NCI-H82 (cell line): ENCODE results near the gene INF2.

Experiments
- DNase-seq: peaks from one replicate; lab custom pipeline; 2025; lab: John Stamatoyannopoulos, UW

The INF2 gene

DNA sequence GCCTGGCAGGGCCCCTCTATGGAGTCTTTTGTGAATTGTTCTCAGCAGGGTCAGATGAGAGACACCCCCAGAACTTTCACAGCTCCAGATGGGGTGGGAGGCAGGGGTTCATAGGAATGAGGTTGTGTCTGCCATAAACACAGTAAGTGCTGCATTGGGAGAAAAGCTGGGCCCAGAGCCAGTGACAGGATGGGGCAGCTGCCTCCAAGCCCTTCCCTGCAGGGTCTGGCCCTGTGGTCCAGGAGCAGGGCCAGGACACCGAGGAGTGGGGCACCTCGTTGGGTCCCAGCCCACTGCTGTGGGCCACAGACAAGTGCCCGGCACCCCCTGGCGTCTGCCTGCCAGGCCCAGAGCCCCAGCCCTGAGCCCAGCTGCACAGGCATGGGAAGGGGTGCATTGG lies 13.3 kb downstream of the INF2 start:
- DNase-seq, result no peak

DNA sequence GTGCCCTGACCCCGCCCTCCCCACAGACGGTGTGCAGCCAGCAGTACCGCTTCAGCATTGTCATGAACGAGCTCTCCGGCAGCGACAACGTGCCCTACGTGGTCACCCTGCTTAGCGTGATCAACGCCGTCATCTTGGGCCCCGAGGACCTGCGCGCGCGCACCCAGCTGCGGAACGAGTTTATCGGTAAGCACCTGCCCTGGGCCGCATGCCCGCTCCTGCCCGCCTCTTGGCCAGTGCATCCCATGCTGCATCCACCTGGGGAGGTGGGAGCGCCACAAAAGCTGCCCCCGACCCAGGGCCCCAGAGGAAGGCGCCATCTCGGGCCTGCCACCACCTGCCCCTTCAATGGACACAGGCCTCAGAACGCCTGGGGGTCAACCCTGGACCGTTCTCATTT lies 13.9 kb downstream of the INF2 start:
- no peak for DNase-seq

DNA sequence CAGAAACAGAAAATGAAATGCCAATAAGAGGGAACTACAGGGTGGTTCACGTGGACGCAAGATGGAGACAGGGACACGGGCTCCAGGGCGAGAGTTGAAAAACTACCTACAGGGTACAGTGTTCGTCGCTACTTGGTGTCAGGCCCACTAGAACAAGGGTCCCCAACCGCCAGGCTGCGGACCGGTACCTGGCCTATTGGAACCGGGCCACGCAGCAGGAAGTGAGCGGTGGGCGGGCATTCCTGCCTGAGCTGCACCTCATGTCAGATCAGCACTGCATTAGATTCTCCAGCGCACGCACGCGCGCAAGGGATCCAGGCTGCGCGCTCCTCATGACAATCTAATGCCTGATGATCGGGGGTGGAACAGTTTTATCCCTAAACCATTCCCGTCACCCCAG lies 14.8 kb downstream of the INF2 start:
- no peak for DNase-seq

DNA sequence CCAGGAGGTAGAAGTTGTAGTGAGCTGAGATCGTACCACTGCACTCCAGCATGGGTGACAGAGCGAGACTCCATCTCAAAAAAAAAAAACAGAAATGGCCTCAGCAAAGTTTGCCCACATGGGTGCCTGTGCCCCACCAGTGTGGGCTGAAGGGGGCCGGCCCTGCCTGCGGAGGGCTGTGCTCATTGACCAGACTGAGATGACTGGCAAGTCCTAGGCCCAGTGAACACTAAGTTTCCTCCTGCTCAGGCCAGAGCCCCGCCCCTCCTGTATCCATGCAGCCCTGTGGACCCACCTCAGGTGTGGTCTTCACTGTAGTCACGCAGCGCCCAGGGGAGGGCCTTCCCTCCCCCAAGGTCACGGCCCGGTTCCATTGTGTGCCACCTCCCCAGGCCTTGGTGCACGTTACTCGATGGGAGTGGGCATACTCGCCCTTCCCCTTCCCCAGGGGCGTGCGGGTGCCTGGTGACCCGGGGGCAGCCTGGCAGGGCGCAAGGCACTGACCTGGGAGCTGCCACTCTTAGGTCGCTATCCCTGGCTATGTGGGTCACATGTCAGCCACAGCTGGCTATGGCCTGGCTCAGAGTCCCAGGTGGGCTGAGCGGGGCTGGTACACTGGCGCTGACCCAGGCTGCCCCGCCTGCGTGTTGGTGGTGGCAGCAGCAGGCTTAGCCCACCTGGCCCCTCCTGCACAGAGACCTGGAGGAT lies 16.1 kb downstream of the INF2 start:
- DNase-seq, result no peak

DNA sequence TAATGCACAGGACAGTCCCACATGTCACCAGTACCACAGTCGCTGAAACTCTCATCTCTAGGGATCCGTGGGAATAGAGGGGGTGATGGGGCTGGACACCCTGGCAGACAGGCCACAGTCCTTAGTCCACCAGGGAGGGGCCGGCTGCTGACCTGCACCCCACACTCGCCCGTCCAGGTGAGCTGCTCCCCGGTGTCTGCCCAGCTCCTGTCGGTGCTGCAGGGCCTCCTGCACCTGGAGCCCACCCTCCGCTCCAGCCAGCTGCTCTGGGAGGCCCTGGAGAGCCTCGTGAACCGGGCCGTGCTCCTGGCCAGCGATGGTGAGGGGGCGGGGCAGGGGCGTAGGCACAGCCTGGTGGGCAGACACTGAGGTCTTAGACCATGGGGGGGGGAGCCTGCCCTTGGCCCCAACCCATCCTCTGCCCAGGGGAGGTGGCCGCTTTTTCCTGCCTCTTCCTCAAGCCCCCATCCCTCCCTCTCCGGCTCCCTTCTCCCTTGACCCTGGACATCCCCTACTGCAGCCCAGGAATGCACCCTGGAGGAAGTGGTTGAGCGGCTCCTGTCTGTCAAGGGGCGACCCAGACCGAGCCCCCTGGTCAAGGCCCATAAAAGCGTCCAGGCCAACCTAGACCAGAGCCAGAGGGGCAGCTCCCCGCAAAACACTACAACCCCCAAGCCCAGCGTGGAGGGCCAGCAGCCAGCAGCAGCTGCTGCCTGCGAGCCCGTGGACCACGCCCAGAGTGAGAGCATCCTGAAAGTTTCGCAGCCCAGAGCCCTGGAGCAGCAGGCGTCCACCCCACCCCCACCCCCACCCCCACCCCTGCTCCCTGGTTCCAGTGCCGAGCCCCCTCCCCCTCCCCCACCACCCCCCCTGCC lies 17.6 kb downstream of the INF2 start:
- DNase-seq, result no peak

DNA sequence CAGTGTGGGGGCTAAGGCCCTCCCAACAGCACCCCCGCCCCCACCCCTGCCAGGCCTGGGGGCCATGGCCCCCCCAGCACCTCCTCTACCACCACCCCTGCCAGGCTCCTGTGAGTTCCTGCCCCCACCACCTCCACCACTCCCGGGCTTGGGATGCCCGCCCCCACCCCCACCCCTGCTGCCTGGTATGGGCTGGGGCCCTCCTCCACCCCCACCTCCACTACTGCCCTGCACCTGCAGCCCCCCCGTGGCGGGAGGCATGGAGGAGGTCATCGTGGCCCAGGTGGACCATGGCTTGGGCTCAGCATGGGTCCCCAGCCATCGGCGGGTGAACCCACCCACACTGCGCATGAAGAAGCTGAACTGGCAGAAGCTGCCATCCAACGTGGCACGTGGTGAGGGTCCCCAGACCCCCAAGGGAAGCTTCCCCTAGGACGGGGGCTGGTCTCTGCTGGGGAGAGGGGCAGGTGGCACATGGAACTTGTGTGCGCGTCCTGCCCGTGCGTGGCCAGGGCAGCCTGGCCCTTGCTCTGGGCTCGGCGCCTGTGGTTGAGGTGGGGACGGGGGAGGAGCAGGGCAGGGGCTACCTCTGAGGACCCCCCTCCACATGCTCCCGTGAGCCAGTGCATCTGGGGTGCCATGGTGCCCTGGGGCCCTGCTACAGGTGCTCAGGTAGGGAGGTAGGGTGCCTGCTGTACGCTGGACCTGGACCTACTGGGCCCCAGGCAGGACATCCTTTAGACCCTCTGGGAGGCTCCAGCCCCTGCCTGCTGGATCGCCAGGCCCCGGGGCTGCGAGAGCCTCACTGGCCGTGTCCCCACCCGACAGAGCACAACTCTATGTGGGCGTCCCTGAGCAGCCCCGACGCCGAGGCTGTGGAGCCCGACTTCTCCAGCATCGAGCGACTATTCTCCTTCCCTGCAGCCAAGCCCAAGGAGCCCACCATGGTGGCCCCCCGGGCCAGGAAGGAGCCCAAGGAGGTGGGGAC lies 18.5 kb downstream of the INF2 start:
- no peak for DNase-seq

DNA sequence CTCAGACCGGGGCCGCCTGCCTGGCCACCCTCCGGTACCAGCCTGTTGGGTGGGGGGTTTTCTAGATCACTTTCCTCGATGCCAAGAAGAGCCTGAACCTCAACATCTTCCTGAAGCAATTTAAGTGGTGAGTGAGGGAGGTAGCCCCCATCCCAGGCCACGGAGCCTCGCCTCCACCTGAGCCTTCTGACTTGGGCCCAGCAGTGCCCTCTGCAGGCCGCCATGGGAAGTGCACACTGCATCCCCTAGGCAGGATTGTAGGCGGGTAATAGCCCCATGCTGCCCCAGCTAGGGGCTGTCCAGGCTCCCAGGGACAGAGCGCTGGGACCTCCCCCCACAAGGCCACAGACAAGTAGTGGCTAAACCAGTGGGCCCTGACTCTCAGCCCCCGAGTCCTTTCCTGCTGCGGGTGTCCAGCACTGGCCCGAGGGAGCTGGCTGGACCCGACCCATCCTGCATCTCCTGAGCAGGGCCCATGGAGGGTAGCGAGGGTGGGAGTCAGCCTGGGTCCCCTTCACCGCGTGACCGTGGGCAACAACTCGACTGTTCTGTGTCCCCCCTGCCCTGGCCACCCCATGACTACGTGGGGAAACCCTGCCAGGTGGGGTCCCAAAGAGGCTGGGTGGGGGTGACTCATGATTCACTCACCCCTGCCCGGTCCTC lies 19.3 kb downstream of the INF2 start:
- peak; percentile 76 for DNase-seq

DNA sequence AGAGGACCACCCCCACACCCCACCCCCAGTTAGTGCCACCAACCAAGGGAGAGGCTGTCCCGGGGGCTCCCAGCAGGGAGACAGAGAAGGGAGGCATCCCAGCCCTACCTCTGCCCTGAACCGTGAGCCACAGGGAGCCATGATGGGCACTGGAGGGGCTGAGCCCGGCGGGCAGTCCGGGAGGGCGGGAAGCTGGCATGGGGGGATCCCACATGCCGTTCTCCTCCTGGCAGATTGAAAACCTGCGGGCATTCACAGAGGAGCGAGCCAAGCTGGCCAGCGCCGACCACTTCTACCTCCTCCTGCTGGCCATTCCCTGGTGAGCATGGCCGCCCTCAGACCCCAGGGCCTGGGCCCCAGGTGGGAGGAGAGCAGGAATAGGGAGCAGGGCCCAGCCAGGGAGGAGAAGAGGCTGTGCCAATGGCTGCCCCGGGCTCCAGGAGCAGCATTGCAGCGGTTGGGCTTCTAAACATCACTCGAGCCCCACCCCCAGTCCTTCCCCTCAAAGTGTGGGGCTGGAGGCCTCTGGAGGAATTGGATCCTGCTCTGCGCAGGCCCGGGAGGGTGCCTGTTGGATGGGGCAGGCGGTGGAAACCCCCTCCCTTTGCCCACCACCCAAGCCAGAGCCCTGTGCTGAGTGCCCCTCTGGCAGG lies 20.1 kb downstream of the INF2 start:
- no peak for DNase-seq

DNA sequence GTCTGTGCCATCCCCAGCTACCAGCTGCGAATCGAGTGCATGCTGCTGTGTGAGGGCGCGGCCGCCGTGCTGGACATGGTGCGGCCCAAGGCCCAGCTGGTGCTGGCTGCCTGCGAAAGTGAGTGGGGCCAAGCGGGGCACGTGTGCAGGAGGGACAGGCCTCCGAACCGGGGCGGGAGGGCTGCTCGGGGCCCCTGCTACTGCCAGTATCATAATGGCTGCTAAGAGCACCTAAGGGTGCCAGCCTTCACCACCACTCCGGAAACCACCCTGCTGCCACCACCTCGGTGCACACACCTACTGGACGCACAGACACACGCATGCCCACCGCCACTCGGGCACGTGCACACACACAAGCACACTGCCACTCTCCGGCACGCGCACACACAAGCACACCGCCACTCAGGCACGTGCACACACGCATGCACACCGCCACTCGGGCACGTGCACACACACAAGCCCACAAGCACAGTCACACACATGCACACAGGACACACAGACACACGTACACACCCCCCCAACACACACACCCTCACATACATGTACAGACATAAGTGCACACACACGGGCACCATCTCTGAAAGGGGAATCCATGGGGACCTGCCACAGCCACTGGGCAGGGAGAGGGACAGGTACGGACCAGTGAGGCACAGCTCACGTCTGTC lies 20.8 kb downstream of the INF2 start:
- DNase-seq, result no peak

DNA sequence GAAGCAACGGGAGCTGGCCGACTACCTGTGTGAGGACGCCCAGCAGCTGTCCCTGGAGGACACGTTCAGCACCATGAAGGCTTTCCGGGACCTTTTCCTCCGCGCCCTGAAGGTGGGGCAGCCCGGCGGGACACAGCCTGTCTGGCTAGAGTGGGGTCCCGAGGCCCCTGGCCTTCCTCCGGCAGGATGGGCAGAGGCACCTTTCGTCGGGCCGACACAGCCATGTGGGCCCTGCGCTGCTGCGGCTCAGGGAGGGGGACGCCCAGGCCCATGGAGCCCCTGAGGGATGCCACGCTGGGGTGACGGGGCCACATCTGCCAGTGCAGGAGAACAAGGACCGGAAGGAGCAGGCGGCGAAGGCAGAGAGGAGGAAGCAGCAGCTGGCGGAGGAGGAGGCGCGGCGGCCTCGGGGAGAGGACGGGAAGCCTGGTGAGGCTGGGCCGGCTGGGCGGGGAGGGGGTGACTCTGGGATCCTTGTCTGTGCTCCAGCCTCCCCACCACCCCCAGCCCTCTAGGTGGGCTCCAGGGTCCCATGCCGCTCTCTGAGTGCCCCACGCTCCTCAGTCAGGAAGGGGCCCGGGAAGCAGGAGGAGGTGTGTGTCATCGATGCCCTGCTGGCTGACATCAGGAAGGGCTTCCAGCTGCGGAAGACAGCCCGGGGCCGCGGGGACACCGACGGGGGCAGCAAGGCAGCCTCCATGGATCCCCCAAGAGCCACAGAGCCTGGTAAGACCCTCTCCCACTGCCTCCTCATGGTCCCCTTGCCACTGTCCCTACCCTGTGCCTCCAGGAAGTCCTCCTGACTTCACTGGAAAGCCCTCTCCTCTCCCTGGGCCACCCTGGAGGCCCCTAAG lies 23.7 kb downstream of the INF2 start:
- no peak for DNase-seq

DNA sequence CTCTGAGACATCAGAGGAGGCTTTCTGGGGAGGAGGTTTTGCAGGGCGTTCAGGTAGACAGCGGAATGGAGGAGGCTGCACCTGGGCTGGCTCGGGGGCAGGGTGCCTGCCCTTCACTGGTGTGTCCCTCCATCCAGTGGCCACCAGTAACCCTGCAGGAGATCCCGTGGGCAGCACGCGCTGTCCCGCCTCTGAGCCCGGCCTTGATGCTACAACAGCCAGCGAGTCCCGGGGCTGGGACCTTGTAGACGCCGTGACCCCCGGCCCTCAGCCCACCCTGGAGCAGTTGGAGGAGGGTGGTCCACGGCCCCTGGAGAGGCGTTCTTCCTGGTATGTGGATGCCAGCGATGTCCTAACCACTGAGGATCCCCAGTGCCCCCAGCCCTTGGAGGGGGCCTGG lies 24.6 kb downstream of the INF2 start:
- DNase-seq, result no peak

DNA sequence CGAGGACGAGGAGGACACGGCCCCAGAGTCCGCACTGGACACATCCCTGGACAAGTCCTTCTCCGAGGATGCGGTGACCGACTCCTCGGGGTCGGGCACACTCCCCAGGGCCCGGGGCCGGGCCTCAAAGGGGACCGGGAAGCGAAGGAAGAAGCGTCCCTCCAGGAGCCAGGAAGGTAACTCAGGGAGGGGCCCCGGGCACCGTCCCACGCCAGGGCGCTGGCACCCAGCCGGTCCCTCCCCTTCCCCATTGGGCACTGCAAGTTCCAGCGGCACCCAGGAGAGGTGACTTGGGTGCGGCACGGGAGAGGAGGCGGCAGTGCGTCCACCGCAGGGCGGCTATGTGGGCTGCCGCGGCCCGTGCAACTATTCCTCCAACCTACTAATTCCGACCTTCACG lies 25.3 kb downstream of the INF2 start:
- DNase-seq, result no peak

DNA sequence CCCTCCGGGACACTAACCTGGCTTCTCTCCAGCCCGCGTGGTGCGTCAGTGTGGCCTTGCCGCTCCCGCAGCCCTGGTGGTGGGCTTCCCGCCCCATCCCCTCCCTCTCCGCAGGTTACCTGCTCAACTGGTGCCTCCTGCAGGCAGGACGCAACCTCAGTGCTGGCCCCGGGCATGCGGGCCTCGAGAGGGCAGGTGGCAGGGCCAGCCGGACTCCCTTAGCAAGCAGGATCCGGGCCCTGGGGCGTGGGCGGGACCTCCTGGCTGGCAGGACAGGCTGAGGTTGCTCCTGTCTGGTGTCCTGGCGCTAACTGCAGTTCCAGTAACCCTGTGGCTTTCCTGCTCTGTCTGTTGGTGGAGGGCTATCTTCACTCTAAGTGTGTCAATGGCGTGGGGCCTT lies 26.0 kb downstream of the INF2 start:
- no peak for DNase-seq

DNA sequence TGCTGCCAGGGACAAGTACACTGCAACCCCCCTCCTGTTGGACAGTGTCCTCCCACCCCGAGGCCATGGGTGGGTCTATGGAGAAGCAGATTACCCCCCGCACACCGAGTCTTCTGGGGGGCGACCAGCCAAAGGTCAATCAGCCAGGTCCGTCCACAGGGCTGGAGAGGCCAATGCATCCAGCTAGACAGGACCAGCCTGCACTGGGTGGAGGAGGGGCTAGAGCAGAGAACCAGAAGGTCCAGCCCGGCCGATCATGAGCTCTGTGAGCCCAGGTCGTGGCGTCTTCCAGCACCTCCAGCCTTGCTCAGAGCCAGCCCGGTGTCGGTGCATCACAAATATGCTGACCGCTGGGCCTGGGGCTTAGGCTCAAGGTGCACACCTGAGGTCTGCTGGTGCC lies 26.5 kb downstream of the INF2 start:
- DNase-seq, result no peak

DNA sequence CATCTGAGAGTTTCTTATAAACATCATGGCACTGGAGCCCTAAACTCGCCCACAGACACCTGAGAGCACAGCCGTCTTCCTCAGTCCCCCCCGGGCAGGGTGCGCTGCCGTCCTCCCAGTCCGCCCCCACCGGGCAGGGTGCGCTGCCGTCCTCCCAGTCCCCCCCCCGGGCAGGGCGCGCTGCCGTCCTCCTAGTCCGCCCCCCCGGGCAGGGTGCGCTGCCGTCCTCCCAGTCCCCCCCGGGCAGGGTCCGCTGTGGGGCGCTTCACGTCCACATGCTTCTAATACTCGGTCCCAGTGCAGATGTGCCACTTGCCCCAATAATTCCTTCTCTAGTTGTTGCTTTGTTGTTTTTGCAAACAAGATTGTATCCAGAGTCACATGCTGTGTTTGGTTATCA lies 27.7 kb downstream of the INF2 start:
- no peak for DNase-seq

DNA sequence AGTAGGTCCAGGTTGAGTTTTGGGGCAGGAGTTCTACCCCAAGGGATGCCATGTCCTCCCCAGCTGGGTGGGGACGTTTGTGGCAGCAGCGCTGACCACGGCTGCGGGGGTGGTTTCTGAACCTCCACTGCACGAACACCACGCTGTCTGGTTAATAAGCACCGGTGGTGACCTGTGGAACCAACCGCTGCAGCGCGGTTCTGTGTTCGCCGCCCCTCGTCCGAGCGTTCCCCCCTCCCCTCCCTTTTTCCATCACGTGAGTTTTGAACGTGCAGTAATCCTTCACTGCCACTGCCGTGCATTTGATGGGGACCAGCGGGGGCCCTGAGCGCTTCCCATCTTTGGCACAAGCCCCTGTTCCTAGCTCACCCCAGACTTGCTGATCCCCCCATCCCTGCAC lies 28.2 kb downstream of the INF2 start:
- DNase-seq, result peak; percentile 6

DNA sequence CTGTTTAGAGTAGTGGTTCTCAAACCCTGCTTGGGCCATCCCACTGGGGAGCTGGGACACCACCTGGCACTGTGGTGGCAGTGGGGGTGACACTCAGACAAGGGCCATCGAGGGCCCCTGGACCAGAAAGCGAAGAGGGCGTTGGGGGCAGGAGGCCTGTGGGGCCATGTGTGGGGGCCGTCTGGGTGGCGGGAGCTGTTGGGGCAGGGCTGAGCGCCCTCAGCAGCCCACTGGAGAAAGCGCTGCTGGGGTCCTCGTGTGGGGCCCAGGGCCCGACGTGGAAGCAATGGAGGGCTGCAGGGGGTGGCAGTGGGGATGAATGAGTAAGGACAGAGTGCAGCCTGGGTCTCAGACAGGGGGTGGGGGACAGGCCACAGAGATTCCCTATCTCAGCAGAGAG lies 28.7 kb downstream of the INF2 start:
- DNase-seq, result no peak

DNA sequence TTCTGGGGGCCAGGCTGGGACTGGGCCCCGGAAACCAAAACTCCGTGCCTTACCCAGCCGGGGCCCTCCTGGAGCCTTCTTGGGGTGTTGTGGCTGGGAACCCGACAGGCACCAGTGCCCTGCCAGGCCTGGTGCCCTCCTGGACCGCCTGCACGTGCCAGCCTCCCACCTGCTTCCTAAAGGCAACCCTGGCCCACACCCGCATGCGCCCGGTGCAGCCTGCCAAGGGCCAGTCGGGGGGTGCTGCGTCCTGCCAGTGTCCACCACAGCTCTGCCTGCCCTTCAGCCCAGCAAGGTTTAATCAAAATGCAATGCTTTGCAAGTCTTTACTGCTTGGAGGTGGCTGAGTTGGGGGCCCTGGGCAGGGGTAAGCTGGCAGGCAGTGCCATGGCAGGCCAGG lies 29.5 kb downstream of the INF2 start:
- no peak for DNase-seq

DNA sequence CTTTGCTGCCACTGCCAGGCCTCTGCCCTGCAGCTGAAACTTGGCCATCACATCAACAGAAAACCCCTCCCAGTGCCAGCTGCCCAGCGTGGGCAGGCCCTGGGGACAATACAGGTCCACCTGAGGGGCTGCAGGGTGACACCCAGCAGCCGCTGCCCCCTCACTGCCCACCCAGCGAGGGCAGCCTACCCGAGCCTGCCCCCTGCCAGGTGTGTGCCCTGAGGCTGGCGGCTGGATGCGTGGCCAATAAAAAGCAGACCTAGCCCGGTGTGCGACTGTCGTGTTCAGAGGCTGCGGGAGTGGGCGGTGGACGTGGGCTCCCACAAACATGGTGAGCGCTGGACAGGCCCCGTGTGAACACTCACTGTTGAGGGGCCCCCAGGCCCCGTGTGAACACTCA lies 29.9 kb downstream of the INF2 start:
- DNase-seq, result no peak
